ENCODE results near the gene NR6A1.
A peak's percentile ranks its signal among the peaks of the same experiment; 100 is the strongest.
"Not testable (repeated sequence)": the region's sequence is repeated elsewhere in the genome, so short reads cannot be mapped to it uniquely, and the experiment has no call there.

The NR6A1 gene

GRCh38 chr9:124758061-124758460, 13.1 kb downstream of the NR6A1 start:
- no peak for DNase-seq

- DNase-seq, result no peak
These were observed 13.5 kb downstream of the NR6A1 start for GRCh38 chr9:124757616-124758015.

- no peak for DNase-seq
These were observed 15.1 kb downstream of the NR6A1 start for GRCh38 chr9:124756011-124756410.

- DNase-seq, result no peak
These were observed 16.1 kb downstream of the NR6A1 start for GRCh38 chr9:124755061-124755460.

- DNase-seq, result no peak
These were observed 16.8 kb downstream of the NR6A1 start for GRCh38 chr9:124754289-124754688.

- no peak for DNase-seq
These were observed 18.1 kb downstream of the NR6A1 start for GRCh38 chr9:124752967-124753366.

GRCh38 chr9:124749781-124750180, 21.3 kb downstream of the NR6A1 start:
- no peak for DNase-seq

GRCh38 chr9:124749284-124749683, 21.8 kb downstream of the NR6A1 start:
- no peak for DNase-seq

- no peak for DNase-seq
These were observed 24.0 kb downstream of the NR6A1 start for GRCh38 chr9:124747065-124747464.

- DNase-seq, result no peak
These were observed 27.3 kb downstream of the NR6A1 start for GRCh38 chr9:124743686-124744348.

- DNase-seq, result no peak
These were observed 28.2 kb downstream of the NR6A1 start for GRCh38 chr9:124742940-124743339.

GRCh38 chr9:124741662-124742061, 29.4 kb downstream of the NR6A1 start:
- DNase-seq, result no peak

- DNase-seq, result no peak
These were observed 30.0 kb downstream of the NR6A1 start for GRCh38 chr9:124741149-124741548.

- DNase-seq, result no peak
These were observed 31.8 kb downstream of the NR6A1 start for GRCh38 chr9:124739360-124739759.

- not testable (repeated sequence) for DNase-seq
These were observed 33.0 kb downstream of the NR6A1 start for GRCh38 chr9:124738075-124738474.

- DNase-seq, result no peak
These were observed 36.0 kb downstream of the NR6A1 start for GRCh38 chr9:124735121-124735520.

GRCh38 chr9:124734741-124735083, 36.4 kb downstream of the NR6A1 start:
- not testable (repeated sequence) for DNase-seq

- DNase-seq, result peak; percentile 8
These were observed 37.0 kb downstream of the NR6A1 start for GRCh38 chr9:124733964-124734740.

GRCh38 chr9:124730772-124731171, 40.3 kb downstream of the NR6A1 start:
- no peak for DNase-seq

GRCh38 chr9:124726886-124727285, 44.2 kb downstream of the NR6A1 start:
- no peak for DNase-seq

- DNase-seq, result no peak
These were observed 46.1 kb downstream of the NR6A1 start for GRCh38 chr9:124725068-124725452.

- no peak for DNase-seq
These were observed 46.6 kb downstream of the NR6A1 start for GRCh38 chr9:124724415-124725067.

GRCh38 chr9:124723352-124723751, 47.8 kb downstream of the NR6A1 start:
- no peak for DNase-seq

Data from DMS153 (cell line).